HEK293T (cell line): Measurements from ENCODE around the gene SYDE2.
A peak's percentile ranks its signal among the peaks of the same experiment; 100 is the strongest.

Source experiments
- ARNT ChIP-seq: fragments of 450-650 bp; IDR thresholded peaks from 2 replicates; pipeline ENCODE4 v1.6.1; 2017; ENCODE audit warnings: mild to moderate bottlenecking
- FOXM1 ChIP-seq: fragments of 450-650 bp; IDR thresholded peaks from 2 replicates; pipeline ENCODE4 v1.6.1; 2017; ENCODE audit warnings: mild to moderate bottlenecking, borderline replicate concordance
- LEF1 ChIP-seq: fragments of 450-650 bp; IDR thresholded peaks from 2 replicates; pipeline ENCODE4 v1.6.1; 2017; ENCODE audit warnings: mild to moderate bottlenecking, borderline replicate concordance
- NFRKB ChIP-seq: fragments of 450-650 bp; IDR thresholded peaks from 2 replicates; pipeline ENCODE4 v1.6.1; 2016; ENCODE audit warnings: mild to moderate bottlenecking, moderate library complexity
- PKNOX1 ChIP-seq: fragments of 450-650 bp; IDR thresholded peaks from 2 replicates; pipeline ENCODE4 v1.6.1; 2016
- ZNF384 ChIP-seq: fragments of 450-650 bp; IDR thresholded peaks from 2 replicates; pipeline ENCODE4 v1.6.1; 2016

GRCh38 chr1:85202092-85202863 is 1.5 kb upstream of the SYDE2 start:
- TF ChIP-seq NFRKB: no peak
- peak; percentile 83 for TF ChIP-seq PKNOX1
- TF ChIP-seq FOXM1: no peak
- no peak for TF ChIP-seq ZNF384
- no peak for TF ChIP-seq ARNT
- no peak for TF ChIP-seq LEF1
